Measurements from ENCODE around the gene GMEB1.
"Not testable (repeated sequence)": the region's sequence is repeated elsewhere in the genome, so short reads cannot be mapped to it uniquely, and the experiment has no call there.

Gene GMEB1

GRCh38 chr1:28644494-28644893, 24.1 kb upstream of the GMEB1 start:
- TF ChIP-seq, protein P1, sequence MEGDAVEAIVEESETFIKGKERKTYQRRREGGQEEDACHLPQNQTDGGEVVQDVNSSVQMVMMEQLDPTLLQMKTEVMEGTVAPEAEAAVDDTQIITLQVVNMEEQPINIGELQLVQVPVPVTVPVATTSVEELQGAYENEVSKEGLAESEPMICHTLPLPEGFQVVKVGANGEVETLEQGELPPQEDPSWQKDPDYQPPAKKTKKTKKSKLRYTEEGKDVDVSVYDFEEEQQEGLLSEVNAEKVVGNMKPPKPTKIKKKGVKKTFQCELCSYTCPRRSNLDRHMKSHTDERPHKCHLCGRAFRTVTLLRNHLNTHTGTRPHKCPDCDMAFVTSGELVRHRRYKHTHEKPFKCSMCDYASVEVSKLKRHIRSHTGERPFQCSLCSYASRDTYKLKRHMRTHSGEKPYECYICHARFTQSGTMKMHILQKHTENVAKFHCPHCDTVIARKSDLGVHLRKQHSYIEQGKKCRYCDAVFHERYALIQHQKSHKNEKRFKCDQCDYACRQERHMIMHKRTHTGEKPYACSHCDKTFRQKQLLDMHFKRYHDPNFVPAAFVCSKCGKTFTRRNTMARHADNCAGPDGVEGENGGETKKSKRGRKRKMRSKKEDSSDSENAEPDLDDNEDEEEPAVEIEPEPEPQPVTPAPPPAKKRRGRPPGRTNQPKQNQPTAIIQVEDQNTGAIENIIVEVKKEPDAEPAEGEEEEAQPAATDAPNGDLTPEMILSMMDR (IDR thresholded peaks at IDR 0.05; ENCODE audit: low read depth, low read length, missing control alignments), result no peak
- no peak for DNase-seq (ENCODE audit: low read depth)
- H3K4me3 ChIP-seq (ENCODE audit: low read depth, low read length), result peak overlapping the region; percentile 91

GRCh38 chr1:28645406-28645805, 23.2 kb upstream of the GMEB1 start:
- not testable (repeated sequence) for H3K4me3 ChIP-seq (ENCODE audit: low read depth, low read length); DNase-seq (ENCODE audit: low read depth)

DNA sequence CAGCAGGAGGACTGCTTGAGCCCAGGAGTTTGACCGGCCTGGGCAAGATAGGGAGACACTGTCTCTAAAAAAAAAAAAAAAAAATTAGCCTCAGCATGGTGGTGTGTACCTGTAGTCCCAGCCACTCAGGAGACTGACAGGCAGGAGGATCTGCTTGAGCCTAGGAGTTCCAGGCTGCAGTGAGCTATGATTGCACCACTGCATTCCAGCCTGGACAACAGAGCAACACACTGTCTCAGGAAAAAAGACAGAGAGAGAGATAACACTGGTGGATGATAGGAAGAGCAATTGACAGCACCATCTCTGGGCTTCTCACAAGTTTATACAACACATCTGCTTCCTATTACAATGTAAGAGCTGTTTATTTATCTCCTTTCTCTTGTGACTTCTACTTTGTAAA, 22.5 kb upstream of the GMEB1 start:
- no peak overlapping the region for H3K4me3 ChIP-seq (ENCODE audit: low read depth, low read length)
- TF ChIP-seq, protein P1 (IDR thresholded peaks at IDR 0.05; ENCODE audit: low read depth, low read length, missing control alignments), result no peak
- DNase-seq (ENCODE audit: low read depth), result no peak

GRCh38 chr1:28648008-28648473, 20.5 kb upstream of the GMEB1 start:
- TF ChIP-seq, protein P1 (IDR thresholded peaks at IDR 0.05; ENCODE audit: low read depth, low read length, missing control alignments), result no peak
- DNase-seq (ENCODE audit: low read depth), result peak; percentile 90
- H3K4me3 ChIP-seq (ENCODE audit: low read depth, low read length), result peak overlapping the region; percentile 47

DNA sequence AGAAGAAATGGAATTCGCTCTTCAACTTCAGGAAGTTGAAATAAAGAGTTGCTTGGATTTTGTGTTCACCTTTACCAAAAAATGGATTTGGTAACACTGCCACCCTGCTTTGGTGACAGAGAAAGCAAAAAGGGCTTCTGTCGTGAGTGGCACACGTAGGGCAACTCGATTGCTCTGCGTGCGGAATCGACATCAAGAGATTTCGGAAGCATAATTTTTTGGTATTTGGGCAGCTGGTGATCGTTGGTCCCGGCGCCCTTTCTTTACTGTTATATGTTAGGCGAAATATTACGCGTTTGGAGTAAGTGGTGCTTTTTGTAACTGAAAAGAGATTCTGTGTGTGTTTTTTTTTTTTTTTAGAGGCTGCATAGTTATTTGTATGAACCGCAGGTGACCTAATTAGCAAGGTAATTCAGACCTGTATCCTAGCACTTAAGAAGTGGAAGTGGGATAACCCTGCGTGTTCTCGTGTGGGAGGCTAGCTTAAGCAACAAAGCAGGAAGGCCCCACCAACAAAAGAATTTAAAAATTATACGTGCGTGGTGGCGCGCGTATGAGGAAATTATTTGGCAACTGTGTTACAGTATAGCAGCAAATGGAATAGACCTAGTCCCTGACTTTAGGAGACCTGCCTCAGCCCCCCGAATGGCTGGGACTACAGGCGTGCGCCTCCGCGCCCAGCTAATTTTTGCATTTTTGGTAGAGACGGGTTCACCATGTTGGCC, 19.9 kb upstream of the GMEB1 start, which contains the start of gene RNU11:
TSS of gene RNU11 (plus strand) at position 127 of the 725 bp plus-strand sequence.
- peak; percentile 98 for DNase-seq (ENCODE audit: low read depth)
- H3K4me3 ChIP-seq (ENCODE audit: low read depth, low read length), result peak within 1 kb of the TSS; percentile 47
- TF ChIP-seq, protein P1 (IDR thresholded peaks at IDR 0.05; ENCODE audit: low read depth, low read length, missing control alignments), result no peak

DNA sequence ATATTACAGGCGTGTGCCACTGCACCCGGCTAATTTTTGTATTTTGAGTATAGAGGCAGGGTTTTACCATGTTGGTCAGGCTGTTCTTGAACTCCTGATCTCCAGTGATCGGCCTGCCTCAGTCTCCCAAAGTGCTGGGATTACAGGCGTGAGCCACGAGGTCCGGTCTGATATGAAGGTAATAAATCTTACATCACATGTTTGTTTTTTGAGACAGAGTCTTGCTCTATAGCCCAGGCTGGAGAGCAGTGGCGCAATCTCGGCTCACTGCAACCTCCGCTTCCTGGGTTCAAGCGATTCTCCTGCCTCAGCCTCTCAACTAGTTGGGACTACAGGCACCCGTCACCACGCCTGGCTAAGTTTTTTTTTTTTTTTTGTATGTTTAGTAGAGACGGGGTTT, 15.5 kb upstream of the GMEB1 start:
- not testable (repeated sequence) for H3K4me3 ChIP-seq (ENCODE audit: low read depth, low read length); DNase-seq (ENCODE audit: low read depth)

DNA sequence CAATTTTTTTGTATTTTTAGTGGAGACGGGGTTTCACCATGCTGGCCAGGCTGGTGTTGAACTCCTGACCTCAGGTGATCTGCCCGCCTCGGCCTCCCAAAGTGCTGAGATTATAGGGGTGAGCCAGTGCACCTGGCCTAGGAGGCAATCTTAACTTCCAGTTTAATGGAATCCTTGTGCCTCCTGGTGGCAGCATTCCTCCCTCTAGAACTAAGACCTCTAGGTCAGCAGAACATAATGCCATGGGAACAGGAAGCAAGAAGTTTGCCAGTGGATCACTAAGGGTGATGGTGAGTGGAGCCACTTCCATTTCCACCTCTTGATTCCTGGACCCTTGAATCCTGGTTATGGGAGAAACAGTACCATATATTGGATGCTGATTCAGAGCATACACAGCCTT, 14.7 kb upstream of the GMEB1 start:
- not testable (repeated sequence) for DNase-seq (ENCODE audit: low read depth)
- TF ChIP-seq, protein P1 (IDR thresholded peaks at IDR 0.05; ENCODE audit: low read depth, low read length, missing control alignments), result peak; percentile 15

DNA sequence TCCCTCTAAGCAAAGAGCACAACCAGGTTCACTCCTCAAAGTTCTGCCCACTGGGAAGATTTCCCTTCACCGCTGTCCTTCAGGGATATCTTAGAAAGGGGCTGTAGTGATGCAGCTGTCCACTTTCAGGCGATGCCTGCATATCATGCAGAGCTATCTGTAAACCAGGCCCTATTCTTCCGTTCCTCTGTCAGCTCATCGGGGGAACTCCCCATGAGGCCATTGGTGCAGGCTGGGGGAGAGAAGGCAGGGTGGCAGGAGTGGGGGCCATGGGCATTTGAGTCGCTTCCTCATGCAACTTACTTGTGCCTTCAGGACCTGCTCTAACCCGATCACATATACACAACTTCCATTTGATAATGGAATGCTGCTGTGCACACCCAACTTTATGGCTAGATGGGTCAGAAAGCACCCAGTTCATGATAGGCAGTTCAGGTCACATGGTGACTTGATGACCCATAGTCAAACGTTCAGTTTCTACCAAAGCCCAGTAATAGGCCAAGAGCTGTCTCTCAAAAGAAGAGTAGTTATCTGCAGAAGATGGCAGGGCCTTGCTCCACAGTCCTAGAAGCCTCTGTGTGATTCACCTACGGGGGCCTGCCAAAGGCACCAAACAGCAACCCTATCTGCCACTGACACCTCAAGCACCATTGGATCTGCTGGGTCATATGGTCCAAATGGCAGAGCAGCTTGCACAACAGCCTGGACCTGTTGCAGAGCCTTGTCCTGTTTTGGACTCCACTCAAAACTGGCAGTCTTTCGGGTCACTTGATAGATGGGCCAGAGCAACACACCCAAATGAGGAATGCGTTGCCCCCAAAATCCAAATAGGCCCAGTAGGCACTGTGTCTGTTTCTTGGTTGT, 12.9 kb upstream of the GMEB1 start:
- not testable (repeated sequence) for DNase-seq (ENCODE audit: low read depth)

More for the DNA sequence above, 14.7 kb upstream of the GMEB1 start:
- H3K4me3 ChIP-seq (ENCODE audit: low read depth, low read length), result not testable (repeated sequence)

More for the DNA sequence above, 12.9 kb upstream of the GMEB1 start:
- not testable (repeated sequence) for H3K4me3 ChIP-seq (ENCODE audit: low read depth, low read length)

All from GM12864 (cell line).